IMR-90 (cell line): Measurements from ENCODE around the gene COPS9. TPM values are rescaled to one million over a fixed set of nuclear protein-coding genes. Genes with fewer than 3 reads are reported as not detected.

Source experiments
- ATAC-seq: fragments of 200-7000 bp; cut with Tn5 transposase; 2 replicates; pipeline ENCODE4 v1.9.1; 2020; ENCODE audit warnings: low read depth, mild to moderate bottlenecking, moderate library complexity
- BruUV-seq: library from RNA; stranded (reverse); fragments of 400-500 nt; replicated peaks from 2 replicates; lab custom pipeline; 2021; lab: Mats Ljungman, UMichigan
- CTCF ChIA-PET: fragments of 300-600 bp; formaldehyde crosslinking; extraction: SDS; loops from one replicate; lab custom pipeline; 2021; ENCODE audit warnings: antibody characterized with exemption; lab: Yijun Ruan, JAX
- POLR2A ChIA-PET: fragments of 300-600 bp; sonication (Branson Sonifier 250); formaldehyde crosslinking; loops from one replicate; lab custom pipeline; 2022; ENCODE audit warnings: antibody characterized with exemption; ENCODE audit not compliant: unreplicated experiment; lab: Charles Lee
- DNase-seq: peaks from one replicate; pipeline ENCODE4 v3.0.0; 2013
- H2AFZ ChIP-seq: replicated peaks from 2 replicates; pipeline ENCODE3; 2013; ENCODE audit warnings: low read length, mild to moderate bottlenecking; ENCODE audit not compliant: poor library complexity
- H2AK5ac ChIP-seq: 2 replicates; pipeline ENCODE4 v1.6.1; 2013; ENCODE audit warnings: low read depth, low read length, inconsistent platforms
- H2AK9ac ChIP-seq: replicated peaks from 2 replicates; pipeline ENCODE3; 2013; ENCODE audit warnings: mild to moderate bottlenecking, low read depth, low read length, moderate library complexity; ENCODE audit not compliant: poor library complexity
- H2BK120ac ChIP-seq: 2 replicates; pipeline ENCODE4 v1.6.1; 2013; ENCODE audit warnings: low read depth, low read length, inconsistent platforms
- H2BK15ac ChIP-seq: 3 replicates; pipeline ENCODE4 v1.6.1; 2013; ENCODE audit warnings: low read depth, low read length, inconsistent platforms
- H2BK20ac ChIP-seq: 2 replicates; pipeline ENCODE4 v1.6.1; 2013; ENCODE audit warnings: low read depth, mild to moderate bottlenecking, inconsistent platforms, low read length, moderate library complexity
- H2BK5ac ChIP-seq: 2 replicates; pipeline ENCODE4 v1.6.1; 2013; ENCODE audit warnings: mild to moderate bottlenecking, low read depth, low read length, inconsistent platforms; ENCODE audit not compliant: poor library complexity, severe bottlenecking
- H3K14ac ChIP-seq: replicated peaks from 2 replicates; pipeline ENCODE4 v1.6.1; 2013; ENCODE audit warnings: low read depth, low read length, inconsistent platforms
- H3K18ac ChIP-seq: 2 replicates; pipeline ENCODE4 v1.6.1; 2013; ENCODE audit warnings: low read depth, low read length, control low read depth
- H3K23ac ChIP-seq: 2 replicates; pipeline ENCODE4 v1.6.1; 2013; ENCODE audit warnings: low read depth, low read length, inconsistent platforms
- H3K27ac ChIP-seq: 2 replicates; pipeline ENCODE4 v1.5.1; 2013; ENCODE audit warnings: mild to moderate bottlenecking, control low read depth, low read length; ENCODE audit not compliant: insufficient read depth
- H3K27me3 ChIP-seq: 2 replicates; pipeline ENCODE4 v1.6.1; 2013; ENCODE audit warnings: low read length; ENCODE audit not compliant: control insufficient read depth, insufficient read depth
- H3K36me3 ChIP-seq: 2 replicates; pipeline ENCODE4 v1.6.1; 2013; ENCODE audit warnings: low read length, mixed read lengths; ENCODE audit not compliant: control insufficient read depth, insufficient read depth
- H3K4ac ChIP-seq: 2 replicates; pipeline ENCODE4 v1.6.1; 2013; ENCODE audit warnings: low read depth, low read length, inconsistent platforms
- H3K4me1 ChIP-seq: 2 replicates; pipeline ENCODE4 v1.6.1; 2013; ENCODE audit warnings: low read length, mixed read lengths; ENCODE audit not compliant: control insufficient read depth, insufficient read depth
- H3K4me2 ChIP-seq: 2 replicates; pipeline ENCODE4 v1.6.1; 2013; ENCODE audit warnings: low read depth, mild to moderate bottlenecking, control low read depth, low read length, moderate library complexity
- H3K4me3 ChIP-seq: 2 replicates; pipeline ENCODE4 v1.5.1; 2013; ENCODE audit warnings: low read depth, mild to moderate bottlenecking, control low read depth, low read length, moderate library complexity; ENCODE audit not compliant: insufficient read depth
- H3K56ac ChIP-seq: 2 replicates; pipeline ENCODE4 v1.6.1; 2013; ENCODE audit warnings: low read length, inconsistent platforms; ENCODE audit not compliant: insufficient read depth; ENCODE audit errors: extremely low read depth
- H3K79me1 ChIP-seq, 2 experiments: 2 replicates each; pipeline ENCODE4 v1.6.1; 2013; ENCODE audit warnings: low read length in 2 of 2, inconsistent platforms in 1 of 2, low read depth in 1 of 2
- H3K9ac ChIP-seq: 2 replicates; pipeline ENCODE4 v1.6.1; 2013; ENCODE audit warnings: low read depth, low read length, control low read depth
- H3K9me1 ChIP-seq: 2 replicates; pipeline ENCODE4 v1.6.1; 2013; ENCODE audit warnings: low read length, inconsistent platforms; ENCODE audit not compliant: insufficient read depth
- H3K9me3 ChIP-seq: 2 replicates; pipeline ENCODE4 v1.6.1; 2013; ENCODE audit warnings: low read length; ENCODE audit not compliant: control insufficient read depth, insufficient read depth
- H4K20me1 ChIP-seq: 2 replicates; pipeline ENCODE4 v1.6.1; 2013; ENCODE audit warnings: low read length, inconsistent platforms; ENCODE audit not compliant: insufficient read depth
- H4K5ac ChIP-seq: 2 replicates; pipeline ENCODE4 v1.6.1; 2013; ENCODE audit warnings: mild to moderate bottlenecking, low read depth, low read length, control low read depth
- H4K8ac ChIP-seq, 2 experiments: 2 replicates each; pipeline ENCODE4 v1.6.1; 2013; ENCODE audit warnings: low read depth in 2 of 2, low read length in 2 of 2, control low read depth in 1 of 2, inconsistent platforms in 1 of 2
- H4K91ac ChIP-seq: 2 replicates; pipeline ENCODE4 v1.6.1; 2013; ENCODE audit warnings: low read depth, low read length, inconsistent platforms; ENCODE audit not compliant: insufficient read depth
- BHLHE40 ChIP-seq: fragments of 150-350 bp; IDR thresholded peaks from 2 replicates; pipeline ENCODE4 v1.6.1; 2016; ENCODE audit warnings: mild to moderate bottlenecking, low read depth, low read length
- CEBPB ChIP-seq: IDR thresholded peaks from 2 replicates; pipeline ENCODE4 v1.6.1; 2012; ENCODE audit warnings: low read depth, low read length, improper control_type of control experiment
- CHD1 ChIP-seq: IDR thresholded peaks from 2 replicates; pipeline ENCODE4 v1.6.1; 2012; ENCODE audit warnings: low read depth, low read length, improper control_type of control experiment
- FOS ChIP-seq: fragments of 150-350 bp; IDR thresholded peaks from 2 replicates; pipeline ENCODE4 v1.6.1; 2016; ENCODE audit warnings: low read depth, low read length
- MAFK ChIP-seq: IDR thresholded peaks from 2 replicates; pipeline ENCODE4 v1.6.1; 2012; ENCODE audit warnings: low read depth, low read length, improper control_type of control experiment
- MAZ ChIP-seq: IDR thresholded peaks from 2 replicates; pipeline ENCODE4 v1.6.1; 2012; ENCODE audit warnings: low read depth, mild to moderate bottlenecking, low read length, improper control_type of control experiment, moderate library complexity, borderline replicate concordance
- NFE2L2 ChIP-seq: fragments of 150-350 bp; IDR thresholded peaks from 2 replicates; pipeline ENCODE4 v1.6.1; 2016; ENCODE audit warnings: low read depth, mild to moderate bottlenecking, low read length
- POLR2A ChIP-seq: IDR thresholded peaks from 2 replicates; pipeline ENCODE4 v1.6.1; 2012; ENCODE audit warnings: mild to moderate bottlenecking, low read depth, low read length
- RAD21 ChIP-seq: IDR thresholded peaks from 2 replicates; pipeline ENCODE4 v1.6.1; 2012; ENCODE audit warnings: low read length, improper control_type of control experiment
- RCOR1 ChIP-seq: IDR thresholded peaks from 2 replicates; pipeline ENCODE4 v1.6.1; 2012; ENCODE audit warnings: mild to moderate bottlenecking, low read length, improper control_type of control experiment; ENCODE audit not compliant: insufficient replicate concordance
- WGBS, 2 experiments: methylation state at CpG; one replicate each; pipeline versions ENCODE4 v1.1.5 to v1.1.7; 2013; ENCODE audit warnings: missing lambda C conversion rate in 2 of 2; ENCODE audit not compliant: insufficient read length in 1 of 2; ENCODE audit errors: extremely low coverage in 2 of 2; 5-methylcytosine and 5-hydroxymethylcytosine counted together
- dilution Hi-C: fragments of 300-500 bp; cut with HindIII; formaldehyde crosslinking; loops from one replicate; pipeline ENCODE4 v1.14.3; 2018; ENCODE audit warnings: low sequenced_read_pairs; ENCODE audit not compliant: unreplicated experiment
- in situ Hi-C: fragments of 300-500 bp; cut with MboI; formaldehyde crosslinking; loops from 3 replicates; pipeline ENCODE4 v1.14.3; 2019; ENCODE audit warnings: low sequenced_read_pairs, inconsistent platforms, mixed read lengths
- intact Hi-C: fragments of 100-400 bp; cut with micrococcal nuclease; formaldehyde crosslinking; loops from 2 replicates; pipeline ENCODE4 v1.10.0; 2022
- polyA plus RNA-seq, 3 experiments: library from polyadenylated mRNA; depleted of rRNA; stranded (reverse); fragments of >200 nt; gene quantifications; 2 replicates each; pipeline ENCODE4 v1.2.3, GENCODE V29; 2012; ENCODE audit warnings: low replicate concordance in 1 of 3
- total RNA-seq: library from RNA; depleted of rRNA; stranded (reverse); fragments of >200 nt; gene quantifications from 2 replicates; pipeline ENCODE4 v1.2.3, GENCODE V29; 2012
- TF ChIP-seq, protein P1 (sequence below): fragments of 150-350 bp; IDR thresholded peaks from 2 replicates; pipeline ENCODE4 v1.6.1; 2017; ENCODE audit warnings: mild to moderate bottlenecking, antibody characterized with exemption, low read length, low read depth
- TF ChIP-seq, protein P2 (sequence below): fragments of 150-350 bp; IDR thresholded peaks from 2 replicates; pipeline ENCODE4 v1.6.1; 2016; ENCODE audit warnings: low read depth, mild to moderate bottlenecking, low read length, moderate library complexity, borderline replicate concordance

The COPS9 gene
- total and polyA plus RNA-seq, 2 of the 4 experiments (the other 2 are of a cell fraction): 85.9 to 309 TPM

DNA sequence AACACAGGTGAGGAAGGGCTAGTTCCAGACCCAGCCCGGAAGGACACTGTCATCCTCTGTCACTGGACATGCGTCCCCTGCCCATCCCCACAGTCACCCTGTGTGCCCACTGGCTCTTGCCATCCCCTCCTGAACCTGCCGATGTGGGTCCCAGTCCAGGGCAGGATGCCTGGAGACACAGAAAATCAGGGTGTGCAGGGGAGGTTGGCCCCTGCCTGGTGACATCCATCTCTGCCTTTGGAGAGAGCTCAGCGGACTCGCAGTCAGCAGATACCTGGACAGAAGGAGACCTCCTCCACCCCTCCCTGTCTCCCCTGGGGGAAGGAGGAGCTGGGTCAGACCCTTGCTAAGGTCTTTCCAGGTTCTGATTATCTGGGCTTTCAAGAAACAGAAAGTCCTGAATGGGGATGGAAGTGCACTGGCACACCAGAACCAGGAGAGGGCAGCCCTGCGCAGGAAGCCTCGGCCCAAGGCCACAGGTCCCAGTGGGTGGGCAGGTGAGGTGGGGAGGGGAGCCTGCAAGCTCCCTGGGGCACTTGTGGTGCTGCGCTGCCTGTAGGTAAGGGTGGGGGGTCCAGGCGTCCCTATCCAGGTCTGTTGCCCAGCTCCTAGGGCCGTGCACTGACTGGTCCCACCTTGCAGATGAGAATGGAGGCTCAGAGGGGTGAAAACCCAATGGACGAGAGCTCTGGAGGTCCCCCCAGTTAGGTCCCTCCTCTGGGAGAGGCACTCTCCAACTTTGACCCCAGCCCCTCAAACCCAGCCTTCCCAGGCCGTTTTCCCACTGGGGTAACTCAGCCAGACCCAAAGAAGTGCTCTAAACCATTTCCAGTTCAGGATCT is 14.1 kb upstream of the COPS9 start (continued):
- TF ChIP-seq, protein P1, sequence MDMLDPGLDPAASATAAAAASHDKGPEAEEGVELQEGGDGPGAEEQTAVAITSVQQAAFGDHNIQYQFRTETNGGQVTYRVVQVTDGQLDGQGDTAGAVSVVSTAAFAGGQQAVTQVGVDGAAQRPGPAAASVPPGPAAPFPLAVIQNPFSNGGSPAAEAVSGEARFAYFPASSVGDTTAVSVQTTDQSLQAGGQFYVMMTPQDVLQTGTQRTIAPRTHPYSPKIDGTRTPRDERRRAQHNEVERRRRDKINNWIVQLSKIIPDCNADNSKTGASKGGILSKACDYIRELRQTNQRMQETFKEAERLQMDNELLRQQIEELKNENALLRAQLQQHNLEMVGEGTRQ: no peak
- TF ChIP-seq CEBPB: no peak

- POLR2A ChIA-PET: no interaction called here
- peak overlapping the region; percentile 63 for H2BK5ac ChIP-seq
- H3K9me1 ChIP-seq: peaks cover 6% of the 10 kb centered on the region; the same call in 1 of the 2 replicates
- H3K9me3 ChIP-seq: 0 out of 2 replicates have a peak, but pooled peaks cover 1% of the 10 kb centered on the region
- H2BK120ac ChIP-seq: no peak overlapping the region
- H2AFZ ChIP-seq: no peak overlapping the region
- no peak for ATAC-seq
- H2BK20ac ChIP-seq: no peak overlapping the region
- 89% methylated on average over 6 of the region's 20 CpGs; no CpG with 5 or more reads in 1 of the 2 experiments for WGBS, 2 experiments
- H3K4me3 ChIP-seq: no peak overlapping the region
- dilution Hi-C loops (no loop called here), intact Hi-C loops (no loop called here), in situ Hi-C loops (loop anchor here (25.0 kb wide), 1 partner anchor 1111 kb away; no protein-coding TSS in a partner anchor)
- H3K27ac ChIP-seq: no peak overlapping the region
- no peak overlapping the region for H3K14ac ChIP-seq
- H3K79me1 ChIP-seq: no peaks in the 10 kb centered on the region
- peaks cover 4% of the 10 kb centered on the region; the same call in 1 of the 2 replicates for H4K20me1 ChIP-seq
- no peak overlapping the region for H4K91ac ChIP-seq
- no peak overlapping the region for H3K4me2 ChIP-seq
- no peak overlapping the region for H3K56ac ChIP-seq
- no peak overlapping the region for H4K5ac ChIP-seq
- no peaks in the 10 kb centered on the region for H3K4me1 ChIP-seq
- H3K18ac ChIP-seq: no peak overlapping the region
- BruUV-seq: no TSS peak
- peaks cover 19% of the 10 kb centered on the region for H3K27me3 ChIP-seq
- H3K23ac ChIP-seq: no peak overlapping the region
- H2BK15ac ChIP-seq: no peak overlapping the region
- CTCF ChIA-PET: no interaction called here
- H3K9ac ChIP-seq: no peak overlapping the region
- no peak overlapping the region for H3K4ac ChIP-seq
- no peak overlapping the region for H4K8ac ChIP-seq
- no peak for DNase-seq
- H2AK9ac ChIP-seq: no peak overlapping the region
- no peak overlapping the region for H2AK5ac ChIP-seq
- H3K36me3 ChIP-seq: no peaks in the 10 kb centered on the region
- TF ChIP-seq POLR2A: no peak
- TF ChIP-seq FOS: no peak
- no peak for TF ChIP-seq NFE2L2
- TF ChIP-seq, protein P2, sequence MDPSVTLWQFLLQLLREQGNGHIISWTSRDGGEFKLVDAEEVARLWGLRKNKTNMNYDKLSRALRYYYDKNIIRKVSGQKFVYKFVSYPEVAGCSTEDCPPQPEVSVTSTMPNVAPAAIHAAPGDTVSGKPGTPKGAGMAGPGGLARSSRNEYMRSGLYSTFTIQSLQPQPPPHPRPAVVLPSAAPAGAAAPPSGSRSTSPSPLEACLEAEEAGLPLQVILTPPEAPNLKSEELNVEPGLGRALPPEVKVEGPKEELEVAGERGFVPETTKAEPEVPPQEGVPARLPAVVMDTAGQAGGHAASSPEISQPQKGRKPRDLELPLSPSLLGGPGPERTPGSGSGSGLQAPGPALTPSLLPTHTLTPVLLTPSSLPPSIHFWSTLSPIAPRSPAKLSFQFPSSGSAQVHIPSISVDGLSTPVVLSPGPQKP: no peak
- no peak for TF ChIP-seq RAD21
- TF ChIP-seq BHLHE40: no peak
- TF ChIP-seq MAZ: no peak
- TF ChIP-seq RCOR1: no peak
- TF ChIP-seq CHD1: no peak
- TF ChIP-seq MAFK: no peak
- TF ChIP-seq, protein P1: no peak
These were observed 11.9 kb upstream of the COPS9 start for GRCh38 chr2:240147911-240148587.
